NCI-H82 treated with DMSO at 0.1 percent for 48 hours (cell line): ENCODE measurements around the gene VWA8.
"Not testable (repeated sequence)": the region's sequence is repeated elsewhere in the genome, so short reads cannot be mapped to it uniquely, and the experiment has no call there.

Source experiments
- DNase-seq: peaks from one replicate; lab custom pipeline; 2025; ENCODE audit not compliant: unreplicated experiment; lab: John Stamatoyannopoulos, UW

Gene VWA8

DNA sequence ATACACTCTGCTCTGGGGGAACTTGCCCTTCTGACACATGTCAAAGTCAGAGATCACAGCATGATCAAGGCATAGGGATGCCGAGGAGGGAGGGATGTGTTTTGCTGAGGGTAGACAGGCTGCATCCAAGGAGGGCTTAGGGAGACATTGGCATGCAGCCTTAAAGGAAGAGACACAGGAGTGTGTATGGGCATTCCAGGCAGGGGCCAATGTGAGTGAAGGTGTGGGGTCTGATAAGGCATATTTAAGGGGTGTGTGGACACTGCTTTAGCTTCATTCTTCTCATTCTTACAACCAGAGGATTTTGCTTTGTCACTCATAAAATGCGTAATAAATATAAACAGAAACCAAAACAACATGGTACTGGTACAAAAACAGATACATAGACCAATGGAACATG lies 310.2 kb downstream of the VWA8 start:
- no peak for DNase-seq

DNA sequence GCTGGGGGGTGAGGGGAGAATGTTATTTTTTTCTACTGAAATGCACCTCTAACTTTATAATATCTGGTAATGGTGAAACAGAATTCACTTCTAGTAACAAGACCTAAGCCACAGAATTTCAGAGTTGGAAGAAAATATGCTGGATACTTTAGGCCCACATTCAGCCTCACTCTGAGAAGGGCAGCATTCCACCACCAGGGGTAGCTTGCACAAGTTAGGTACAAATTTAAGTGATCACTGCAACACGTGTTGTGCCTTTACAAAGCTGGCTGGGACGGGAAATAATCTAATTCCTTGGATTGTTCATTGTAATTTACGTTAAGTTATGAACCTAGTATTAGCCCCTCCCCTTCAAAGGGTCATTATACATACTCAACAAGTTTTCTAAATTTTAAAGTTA lies 311.2 kb downstream of the VWA8 start:
- no peak for DNase-seq

DNA sequence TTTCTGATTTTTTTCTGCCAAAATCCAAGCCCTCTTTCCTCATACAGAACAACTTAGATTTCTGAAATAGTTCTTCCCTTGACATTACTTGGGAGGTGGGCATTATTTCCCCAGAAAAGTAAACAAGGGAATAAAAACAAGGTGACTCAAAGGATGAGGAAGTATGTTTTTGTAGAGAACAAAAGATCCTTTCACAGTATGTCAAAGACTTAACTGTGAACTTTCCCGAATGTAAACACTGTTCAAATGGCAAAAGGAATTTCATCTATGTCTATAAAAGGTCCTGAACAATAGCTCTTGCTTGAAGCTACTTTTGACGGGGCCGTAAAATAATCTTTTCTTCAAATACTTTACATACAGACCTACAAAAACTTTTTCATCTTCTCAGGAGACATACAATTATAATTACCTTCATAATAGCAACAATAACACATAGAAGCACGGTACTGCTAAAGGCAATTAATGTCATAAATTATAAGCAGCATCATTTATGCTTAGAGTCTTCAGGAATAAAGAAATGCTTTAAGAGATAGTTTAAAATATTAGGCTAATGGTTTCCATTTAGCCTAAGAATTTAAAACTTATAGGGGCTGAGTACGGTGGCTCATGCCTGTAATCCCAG lies 312.5 kb downstream of the VWA8 start:
- DNase-seq = no peak

DNA sequence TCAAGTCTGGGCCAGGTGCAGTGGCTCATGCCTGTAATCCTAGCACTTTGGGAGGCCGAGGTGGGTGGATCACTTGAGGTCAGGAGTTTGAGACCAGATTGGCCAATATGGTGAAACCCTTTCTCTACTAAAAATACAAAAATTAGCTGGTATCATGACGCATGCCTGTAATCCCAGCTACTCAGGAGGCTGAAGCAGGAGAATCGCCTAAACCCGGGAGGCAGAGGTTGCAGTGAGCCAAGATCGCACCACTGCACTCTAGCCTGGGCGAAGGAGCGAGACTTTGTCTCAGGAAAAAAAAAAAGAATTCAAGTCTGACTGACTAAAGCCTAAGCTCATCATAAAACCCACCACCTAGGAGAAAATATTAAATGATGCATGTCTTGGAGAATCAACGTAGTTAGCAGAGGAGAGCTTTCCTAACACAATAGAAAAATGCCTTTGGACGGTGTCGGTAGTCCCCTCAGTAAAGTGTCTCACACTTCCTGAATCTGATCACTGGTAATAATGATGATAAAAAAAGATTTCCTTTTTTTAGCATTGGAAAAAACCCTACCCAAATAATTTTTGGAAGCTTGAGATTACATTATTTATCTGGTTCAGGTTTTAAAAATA lies 313.1 kb downstream of the VWA8 start:
- not testable (repeated sequence) for DNase-seq

DNA sequence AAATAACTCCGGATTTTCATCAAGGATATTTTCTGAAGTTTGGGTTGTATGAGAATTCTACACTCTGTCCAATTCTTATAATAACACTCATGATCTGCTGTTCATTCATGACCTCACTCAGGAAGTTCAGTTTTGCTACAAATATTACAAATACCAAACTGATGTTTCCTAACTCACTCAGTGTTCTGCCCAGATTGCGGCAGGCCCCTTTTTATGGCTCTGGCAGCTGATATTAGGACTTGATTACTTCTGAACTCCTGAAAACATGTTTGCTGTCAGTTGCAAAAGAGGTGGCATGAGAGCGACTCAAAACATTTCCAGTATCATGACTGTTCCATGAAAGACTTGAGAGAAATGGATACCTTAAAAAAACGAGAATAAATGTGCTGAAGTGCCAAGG lies 315.6 kb downstream of the VWA8 start:
- DNase-seq = no peak

DNA sequence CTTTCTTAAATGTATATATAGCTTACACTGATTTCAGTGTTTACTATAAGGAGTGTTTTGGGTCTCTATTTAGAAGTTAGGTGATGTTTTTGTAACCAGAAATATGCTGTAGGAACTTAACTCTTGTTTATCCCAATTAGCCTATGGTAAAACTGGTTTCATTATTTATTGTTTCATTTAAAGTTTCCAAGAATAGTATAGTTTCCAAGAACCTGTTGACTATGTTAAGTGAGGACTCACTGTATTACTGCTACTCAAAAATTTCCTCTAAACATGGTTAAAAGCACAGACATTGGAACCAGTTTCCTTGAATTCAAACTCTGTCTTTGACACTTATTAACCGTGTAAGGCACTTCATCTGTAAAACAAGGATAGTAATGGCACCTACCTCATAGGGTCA lies 316.2 kb downstream of the VWA8 start:
- DNase-seq = no peak

DNA sequence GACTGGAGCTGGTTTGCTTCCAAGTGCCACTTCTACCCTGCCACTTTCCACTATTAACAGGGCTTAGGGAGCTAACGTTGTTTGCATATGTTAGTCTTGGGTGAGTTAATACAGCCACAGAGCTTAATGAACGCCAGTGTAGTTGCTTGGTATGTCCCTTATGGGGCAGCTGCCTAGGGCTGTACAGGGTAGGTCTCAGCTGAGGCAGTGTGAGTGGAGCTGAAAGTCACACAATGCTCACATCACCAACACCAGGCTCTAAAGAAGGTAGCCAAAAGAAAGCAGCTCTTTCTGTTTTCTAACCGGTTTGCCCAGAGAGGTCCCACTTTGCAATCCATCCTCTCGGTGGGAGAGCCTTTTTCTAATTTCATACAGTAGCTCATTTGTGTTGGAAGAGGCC lies 317.4 kb downstream of the VWA8 start:
- no peak for DNase-seq

DNA sequence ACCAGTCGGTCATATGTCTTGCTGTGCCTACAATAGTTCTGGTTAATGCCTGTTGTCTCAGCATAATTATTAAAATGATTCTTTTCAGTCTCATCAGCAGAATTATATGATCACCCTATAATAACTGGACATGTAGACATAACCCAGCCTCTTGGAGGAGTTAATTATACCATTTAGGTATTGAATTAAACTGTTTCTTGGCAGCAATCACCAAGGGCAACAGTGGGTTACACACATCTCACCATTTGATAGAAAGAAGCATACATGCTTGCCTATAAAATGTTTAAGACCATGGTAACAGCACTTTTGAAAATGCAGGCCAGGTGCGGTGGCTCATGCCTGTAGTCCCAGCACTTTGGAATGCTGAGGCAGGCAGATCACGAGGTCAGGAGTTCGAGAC lies 318.9 kb downstream of the VWA8 start:
- no peak for DNase-seq

DNA sequence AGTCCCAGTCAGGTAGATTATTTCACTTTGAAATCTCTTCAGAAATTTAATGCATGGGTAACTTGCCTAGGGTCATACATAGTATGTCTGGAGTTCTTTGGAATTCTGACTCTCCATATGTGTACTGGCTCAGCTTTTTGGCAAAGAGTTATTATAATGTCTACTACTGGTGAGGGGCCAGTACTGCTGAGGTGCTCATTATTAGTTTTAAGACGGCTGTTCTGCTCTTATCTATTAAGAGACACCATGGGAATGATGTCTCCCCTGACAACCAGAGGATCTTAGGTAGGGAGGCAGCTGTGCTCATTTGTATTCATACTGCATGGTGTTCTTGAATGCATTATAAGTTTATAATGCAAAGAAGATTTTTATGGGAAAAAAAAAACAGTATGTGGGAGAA lies 319.5 kb downstream of the VWA8 start:
- DNase-seq = no peak

DNA sequence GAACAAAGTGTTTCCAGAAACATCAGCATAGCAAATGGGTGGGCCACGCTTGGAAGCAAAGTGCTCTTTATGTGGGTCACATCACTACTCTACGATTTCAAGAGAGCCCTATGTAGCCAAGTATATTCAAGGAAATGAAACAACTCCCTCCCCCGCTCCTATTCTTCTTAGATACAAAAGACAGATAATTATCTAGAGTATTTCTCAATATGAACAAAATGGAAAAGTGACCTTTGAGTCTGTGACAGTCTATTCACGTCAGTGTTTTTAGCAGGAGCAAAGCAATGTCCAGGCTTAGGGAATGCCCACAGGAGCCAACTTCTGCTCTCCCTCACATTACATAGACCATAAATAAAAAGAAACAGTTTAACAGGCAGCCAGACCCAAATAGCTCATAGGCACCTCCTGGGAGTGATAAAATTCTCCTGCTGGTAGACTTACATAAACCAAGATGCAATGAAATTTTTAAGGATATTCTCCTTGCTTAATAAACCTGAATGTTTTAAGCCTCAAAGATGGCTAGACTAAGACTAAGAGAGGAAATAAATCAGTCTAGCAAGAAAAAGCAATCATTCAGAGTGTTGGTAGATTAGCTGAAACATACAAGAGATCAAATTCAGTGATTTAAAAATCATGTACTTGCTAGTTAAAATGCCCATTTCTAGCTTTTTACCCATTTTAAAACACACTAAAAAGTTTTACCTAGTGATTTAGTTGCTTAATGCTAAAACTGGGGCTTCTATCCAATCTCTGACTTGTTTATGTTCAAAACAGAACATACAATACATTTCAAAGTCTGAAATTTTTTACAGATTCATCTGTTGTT lies 320.7 kb downstream of the VWA8 start:
- no peak for DNase-seq

DNA sequence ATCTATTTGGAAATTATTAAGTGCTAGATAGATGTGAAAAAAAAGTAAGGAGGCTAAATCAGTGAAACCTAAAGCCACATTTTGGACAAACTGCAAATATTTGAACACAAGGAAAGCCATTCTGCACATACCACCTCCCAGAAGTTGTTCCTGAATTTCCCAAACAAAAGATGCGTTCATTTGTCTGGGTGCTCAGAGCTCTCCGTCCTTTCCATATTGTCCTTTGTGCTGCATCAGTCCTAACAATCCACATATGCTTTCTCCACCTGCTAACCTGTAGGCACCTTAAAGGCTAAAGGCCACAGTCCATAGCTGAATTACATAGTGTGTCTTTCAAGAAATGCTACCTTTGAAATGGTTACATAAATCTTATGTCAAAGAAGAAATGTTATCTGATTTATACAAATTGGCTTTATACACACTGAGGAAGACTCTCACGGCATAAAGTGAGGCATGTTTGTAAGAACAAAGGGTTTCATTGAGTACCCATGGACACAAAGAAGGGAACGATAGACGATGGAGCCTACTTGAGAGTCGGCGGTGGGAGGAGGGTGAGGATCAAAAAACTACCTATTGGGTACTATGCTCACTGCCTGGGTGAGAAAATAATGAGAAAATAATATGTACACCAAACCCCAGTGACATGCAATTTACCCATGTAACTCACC lies 321.5 kb downstream of the VWA8 start:
- no peak for DNase-seq

DNA sequence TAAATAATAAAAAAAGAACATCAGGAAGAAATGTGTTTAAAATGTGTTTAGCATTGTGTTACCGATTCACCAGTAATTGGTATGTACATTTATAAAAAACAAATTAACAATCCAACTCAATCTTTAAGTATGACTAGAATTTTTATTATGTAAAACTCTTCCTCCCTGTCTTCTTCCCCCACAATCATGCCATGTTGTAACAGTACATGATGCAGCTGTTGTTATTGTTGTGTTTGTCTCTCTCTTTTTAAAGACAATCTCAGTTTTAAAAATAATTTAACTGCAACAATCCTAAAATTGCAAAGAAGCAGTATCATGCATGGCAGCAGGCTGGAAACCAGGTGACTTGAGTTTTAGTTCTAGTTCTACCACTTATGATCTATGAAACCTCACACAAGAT lies 323.3 kb downstream of the VWA8 start:
- DNase-seq = no peak

DNA sequence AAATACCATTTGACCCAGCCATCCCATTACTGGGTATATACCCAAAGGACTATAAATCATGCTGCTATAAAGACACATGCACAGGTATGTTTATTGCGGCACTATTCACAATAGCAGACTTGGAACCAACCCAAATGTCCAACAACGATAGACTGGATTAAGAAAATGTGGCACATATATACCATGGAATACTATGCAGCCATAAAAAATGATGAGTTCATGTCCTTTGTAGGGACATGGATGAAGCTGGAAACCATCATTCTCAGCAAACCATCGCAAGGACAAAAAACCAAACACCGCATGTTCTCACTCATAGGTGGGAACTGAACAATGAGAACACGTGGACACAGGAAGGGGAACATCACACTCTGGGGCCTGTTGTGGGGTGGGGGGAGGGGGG lies 323.9 kb downstream of the VWA8 start:
- not testable (repeated sequence) for DNase-seq

DNA sequence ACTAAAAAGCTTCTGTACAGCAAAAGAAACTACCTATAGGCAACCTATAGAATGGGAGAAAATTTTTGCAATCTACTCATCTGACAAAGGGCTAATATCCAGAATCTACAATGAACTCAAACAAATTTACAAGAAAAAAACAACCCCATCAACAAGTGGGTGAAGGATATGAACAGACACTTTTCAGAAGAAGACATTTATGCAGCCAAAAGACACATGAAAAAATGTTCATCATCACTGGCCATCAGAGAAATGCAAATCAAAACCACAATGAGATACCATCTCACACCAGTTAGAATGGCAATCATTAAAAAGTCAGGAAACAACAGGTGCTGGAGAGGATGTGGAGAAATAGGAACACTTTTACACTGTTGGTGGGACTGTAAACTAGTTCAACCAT lies 324.3 kb downstream of the VWA8 start:
- not testable (repeated sequence) for DNase-seq

DNA sequence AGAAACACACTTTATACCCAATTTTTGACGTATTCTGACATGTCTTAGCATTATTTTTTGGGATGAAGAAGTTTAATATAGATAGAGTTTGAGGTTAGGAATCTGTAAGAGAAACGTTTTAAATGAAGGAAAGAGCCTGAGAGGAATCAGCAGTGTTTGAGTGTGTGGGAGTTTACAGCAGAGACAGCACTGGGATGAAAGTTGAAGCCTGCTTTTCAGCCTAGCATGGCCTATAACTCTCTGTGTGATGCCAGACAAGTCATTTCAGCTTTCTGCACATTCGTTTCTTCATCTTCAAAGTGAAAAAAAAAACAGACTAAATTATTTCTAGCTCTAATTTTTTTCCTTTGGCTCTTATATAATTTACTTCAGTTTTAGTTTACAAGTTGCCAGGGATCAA lies 326.5 kb downstream of the VWA8 start:
- DNase-seq = no peak

DNA sequence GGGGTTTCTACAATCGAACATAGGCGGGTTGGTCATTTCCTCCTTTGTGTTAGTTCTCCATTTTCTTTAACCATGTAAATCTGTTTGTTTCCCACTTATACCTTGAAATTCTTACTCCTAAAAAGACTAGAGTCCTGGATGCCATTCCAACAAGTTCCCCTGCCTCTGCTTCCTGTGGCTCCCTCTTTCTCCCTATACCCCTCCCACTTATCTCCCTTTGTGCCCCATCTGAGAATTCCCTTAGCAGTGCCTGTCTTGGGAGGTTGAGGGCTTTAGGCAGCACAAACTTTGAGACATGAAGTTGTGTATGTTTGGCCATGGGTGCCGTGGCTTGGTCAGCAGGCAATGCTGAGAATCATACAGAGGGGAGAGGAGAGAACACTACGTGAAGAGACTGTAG lies 327.1 kb downstream of the VWA8 start:
- no peak for DNase-seq

DNA sequence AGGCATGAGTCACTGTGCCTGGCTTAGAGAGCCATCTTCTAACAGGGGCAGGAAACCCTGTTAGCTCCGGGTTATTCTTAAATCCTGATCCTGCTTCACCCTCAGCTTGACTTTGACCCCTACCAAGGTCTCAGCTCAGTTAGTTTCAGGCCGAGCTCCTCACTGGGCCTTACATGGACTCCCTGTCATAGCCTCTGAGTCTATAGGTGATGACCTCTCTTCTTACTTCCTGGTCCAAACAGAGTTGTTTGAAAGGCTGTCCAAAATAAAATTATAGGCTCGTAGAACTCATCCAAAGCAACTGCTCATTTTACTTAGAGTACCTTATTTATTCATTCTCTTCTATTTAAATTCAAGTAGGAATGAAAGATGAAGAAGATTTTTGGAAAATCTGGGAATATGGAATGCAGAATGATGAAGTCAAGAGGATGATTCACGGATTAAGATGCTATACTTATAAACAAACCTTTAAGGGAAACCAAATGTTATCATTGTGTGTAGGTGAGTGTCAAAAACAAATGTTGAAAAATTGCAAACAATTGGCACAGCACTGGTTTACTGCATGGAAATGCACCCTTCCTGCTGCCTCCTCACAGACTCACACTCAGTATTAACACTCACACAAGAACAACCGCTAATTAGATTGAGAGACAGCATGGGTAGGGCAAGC lies 329.5 kb downstream of the VWA8 start:
- DNase-seq = no peak

DNA sequence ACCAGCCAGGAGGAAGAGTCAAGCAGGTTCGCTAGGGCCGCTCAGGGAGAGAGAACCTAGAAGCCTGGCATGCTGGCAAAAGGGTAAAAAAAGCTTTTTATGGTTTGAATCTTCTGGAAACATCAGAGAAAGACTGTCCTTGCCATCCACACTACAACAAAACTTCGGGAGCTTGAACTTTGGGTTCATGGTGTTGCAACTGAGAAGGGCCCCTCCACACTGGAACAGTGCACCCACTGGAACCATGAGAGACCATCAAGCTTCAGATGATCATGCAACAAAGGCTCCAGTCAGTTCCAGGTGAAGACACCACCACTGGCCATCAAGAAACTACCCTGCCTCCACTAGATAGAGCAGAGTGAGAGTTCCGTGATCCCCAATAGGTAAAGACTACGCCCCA lies 333.5 kb downstream of the VWA8 start:
- DNase-seq = no peak

DNA sequence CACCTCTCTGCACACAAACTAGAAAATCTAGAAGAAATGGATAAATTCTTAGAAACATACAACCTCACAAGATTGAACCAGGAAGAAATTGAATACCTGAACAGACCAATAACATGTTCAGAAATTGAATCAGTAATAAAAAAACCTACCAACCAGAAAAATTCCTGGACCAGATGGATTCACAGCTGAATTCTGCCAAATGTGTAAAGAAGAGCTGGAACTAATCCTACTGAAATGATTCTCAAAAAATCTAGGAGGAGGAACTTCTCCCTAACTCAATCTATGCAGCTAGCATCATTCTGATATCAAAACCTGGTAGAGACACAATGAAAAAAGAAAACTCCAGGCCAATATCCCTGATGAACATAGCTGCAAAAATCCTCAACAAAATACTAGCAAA lies 336.9 kb downstream of the VWA8 start:
- no peak for DNase-seq

DNA sequence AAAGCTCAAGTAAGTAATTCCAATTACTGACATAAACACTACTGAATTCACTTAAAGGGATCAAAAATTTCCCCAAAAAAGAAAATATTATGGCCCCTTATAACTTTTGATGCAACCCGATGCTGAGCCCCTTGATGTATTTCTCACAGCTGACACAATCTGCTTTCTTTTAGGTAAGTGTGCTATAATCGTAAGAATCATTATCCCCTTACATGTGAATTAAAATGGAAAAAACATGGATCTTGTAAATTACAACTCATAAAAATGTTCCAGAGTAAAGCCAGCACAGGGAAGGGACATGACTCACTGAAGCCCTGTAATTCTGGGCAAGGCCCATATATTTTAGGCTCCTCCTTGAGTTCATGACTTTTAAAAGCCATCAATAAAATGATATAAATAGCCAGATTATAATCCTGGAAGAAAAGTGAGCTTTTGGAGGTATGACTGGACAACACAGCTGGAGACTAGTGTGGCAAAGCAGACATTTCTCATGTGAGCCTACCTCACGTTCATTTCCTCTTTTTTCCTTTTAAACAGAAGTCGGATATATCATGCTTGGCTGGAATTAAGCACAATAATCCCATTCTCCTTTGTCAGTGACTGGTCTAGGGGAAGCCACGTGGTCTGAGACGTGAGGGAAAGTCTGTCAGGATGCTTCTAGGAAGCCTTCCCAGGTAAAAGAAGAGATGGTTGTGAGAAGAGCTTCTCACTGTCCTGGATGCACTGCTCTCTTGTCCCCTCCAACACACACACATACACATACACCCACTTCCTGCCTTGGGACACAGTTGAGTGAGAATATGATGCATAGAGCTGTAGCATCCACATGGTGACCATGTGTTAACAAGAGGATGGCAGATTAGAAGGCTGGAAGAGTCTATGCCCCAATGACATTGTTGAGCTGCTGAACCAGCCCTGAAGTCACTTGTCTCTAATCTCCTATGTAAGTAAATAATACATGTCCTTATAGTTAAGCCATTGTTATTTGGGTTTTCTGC lies 338.2 kb downstream of the VWA8 start:
- no peak for DNase-seq
